Right lobe of liver (tissue), 4 donors: ENCODE results near the gene RAP1GAP2.

Experiments used
- POLR2A ChIP-seq: fragments of 450-650 bp; IDR thresholded peaks from one replicate; pipeline ENCODE4 v1.6.1; 2017; ENCODE audit warnings: antibody characterized with exemption, mild to moderate bottlenecking
- TF ChIP-seq, protein P1 (sequence below), 4 donors: fragments of 200-600 bp in 3 of 4; fragments of 450-650 bp in 1 of 4; IDR thresholded peaks; one replicate each; pipeline versions ENCODE4 v1.5.1 to v1.8.0; 2016 to 2022; ENCODE audit warnings: antibody characterized with exemption in 4 of 4, mild to moderate bottlenecking in 2 of 4
- donor health status: DM: no; HTN: no; CAD: no.
- donor health status: DM: no; HTN: no; CAD: no.
- donor health status: DM: no; HTN: yes; CAD: no.

DNA sequence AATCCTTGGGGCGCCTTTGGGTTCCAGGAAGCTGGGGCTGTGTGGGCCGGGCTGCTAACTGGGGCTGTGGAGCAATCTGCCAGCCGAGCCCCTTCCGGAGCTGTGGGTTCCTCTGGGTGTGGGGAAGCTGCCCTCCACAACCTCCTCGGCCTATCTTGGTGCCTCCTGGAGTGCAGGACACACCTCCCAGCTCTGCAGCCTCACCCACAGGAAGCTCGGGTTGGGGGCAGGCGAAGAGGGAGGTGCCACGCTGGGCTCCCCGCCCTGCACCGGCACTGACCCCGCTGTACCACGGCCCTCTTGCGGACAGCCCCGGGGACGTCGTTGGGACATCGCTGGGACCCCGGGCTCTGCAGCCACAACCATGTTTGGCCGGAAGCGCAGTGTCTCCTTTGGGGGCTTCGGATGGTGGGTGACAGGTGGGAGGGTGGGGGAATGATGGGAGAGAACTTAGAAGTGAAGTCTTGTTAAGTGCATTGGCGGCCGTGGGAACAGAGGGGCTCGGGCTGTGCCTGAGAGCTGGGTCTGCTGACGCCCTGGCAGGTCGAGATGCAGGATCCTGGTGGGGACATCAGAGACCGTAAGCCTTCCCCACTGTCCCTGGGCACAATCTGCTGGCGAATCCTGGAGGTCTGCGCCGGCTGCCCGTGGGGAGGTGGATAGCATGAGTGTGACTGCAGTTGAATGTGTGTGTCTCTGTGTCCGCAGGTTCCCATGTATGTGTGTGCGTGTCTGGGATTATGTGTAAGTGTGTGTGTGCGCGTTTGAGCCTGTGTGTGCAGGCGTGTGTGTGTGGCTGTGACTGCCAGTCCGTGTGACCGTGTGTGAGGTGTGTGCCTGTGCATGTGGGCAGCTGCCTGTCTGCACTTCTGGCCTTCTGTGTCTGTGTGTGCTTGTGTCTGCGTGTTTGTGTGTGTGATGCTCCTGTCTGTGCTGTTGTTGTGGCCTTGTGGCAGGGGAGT lies at the start of gene RAP1GAP2:
- no peak for TF ChIP-seq POLR2A
- TF ChIP-seq, protein P1, sequence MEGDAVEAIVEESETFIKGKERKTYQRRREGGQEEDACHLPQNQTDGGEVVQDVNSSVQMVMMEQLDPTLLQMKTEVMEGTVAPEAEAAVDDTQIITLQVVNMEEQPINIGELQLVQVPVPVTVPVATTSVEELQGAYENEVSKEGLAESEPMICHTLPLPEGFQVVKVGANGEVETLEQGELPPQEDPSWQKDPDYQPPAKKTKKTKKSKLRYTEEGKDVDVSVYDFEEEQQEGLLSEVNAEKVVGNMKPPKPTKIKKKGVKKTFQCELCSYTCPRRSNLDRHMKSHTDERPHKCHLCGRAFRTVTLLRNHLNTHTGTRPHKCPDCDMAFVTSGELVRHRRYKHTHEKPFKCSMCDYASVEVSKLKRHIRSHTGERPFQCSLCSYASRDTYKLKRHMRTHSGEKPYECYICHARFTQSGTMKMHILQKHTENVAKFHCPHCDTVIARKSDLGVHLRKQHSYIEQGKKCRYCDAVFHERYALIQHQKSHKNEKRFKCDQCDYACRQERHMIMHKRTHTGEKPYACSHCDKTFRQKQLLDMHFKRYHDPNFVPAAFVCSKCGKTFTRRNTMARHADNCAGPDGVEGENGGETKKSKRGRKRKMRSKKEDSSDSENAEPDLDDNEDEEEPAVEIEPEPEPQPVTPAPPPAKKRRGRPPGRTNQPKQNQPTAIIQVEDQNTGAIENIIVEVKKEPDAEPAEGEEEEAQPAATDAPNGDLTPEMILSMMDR (IDR thresholded peaks at IDR 0.05), result no peak
